Myocyte (in vitro differentiated cells): ENCODE results near the gene ACBD4. TPM values are rescaled to one million over a fixed set of nuclear protein-coding genes. Genes with fewer than 3 reads are reported as not detected.
A peak's percentile ranks its signal among the peaks of the same experiment; 100 is the strongest.

Experiments
- DNase-seq: peaks from one replicate; pipeline ENCODE4 v3.0.0-alpha.2; 2012; ENCODE audit warnings: low read depth
- total RNA-seq: library from RNA; depleted of rRNA; stranded (reverse); fragments of >200 nt; gene quantifications from 2 replicates; pipeline ENCODE4 v1.2.3, GENCODE V29; 2014

Gene ACBD4
- total RNA-seq, 1 donor from 2014 or later, result 6.0 TPM

DNA sequence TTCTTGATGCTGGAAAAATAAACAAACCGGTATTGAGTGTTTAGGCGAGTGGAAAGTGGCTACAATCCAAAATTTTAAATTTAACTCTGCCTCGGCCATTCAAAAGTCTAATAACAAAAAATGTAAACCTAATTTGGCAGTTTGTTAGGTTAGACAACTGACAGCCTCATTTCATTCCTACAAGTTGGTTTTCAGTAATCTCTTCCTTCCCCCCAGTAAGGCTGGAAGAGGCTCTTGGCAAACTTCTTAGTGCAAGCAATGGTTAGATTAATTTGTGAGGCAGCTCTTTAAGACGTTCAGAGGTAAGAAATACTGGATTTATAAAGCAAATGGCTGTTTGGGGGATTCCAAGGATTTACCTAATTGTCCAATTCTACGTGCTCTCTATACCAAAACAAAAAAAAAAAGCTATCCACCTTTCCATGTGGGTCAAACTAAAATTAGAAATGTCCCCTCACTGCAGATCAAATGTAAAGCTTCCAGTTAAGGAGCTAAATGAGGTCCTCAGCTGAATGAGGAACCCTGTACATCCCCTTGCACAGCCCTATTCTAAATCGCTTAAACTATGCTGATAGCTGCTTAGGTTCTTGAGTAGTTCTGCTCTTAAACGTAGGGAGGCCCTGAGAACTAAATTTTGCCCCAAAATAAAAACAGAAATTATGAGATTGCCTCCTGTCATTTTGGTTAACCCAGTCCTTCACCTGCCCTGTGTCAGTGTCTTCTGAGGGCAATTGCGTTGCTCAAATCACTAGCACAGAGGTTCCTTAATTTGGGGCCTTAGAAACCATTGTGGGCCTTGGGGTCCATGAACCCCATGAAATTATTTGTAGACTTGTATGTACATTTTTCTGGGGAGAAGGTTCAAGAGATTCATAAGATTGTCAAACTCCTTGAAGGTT, 15.7 kb downstream of the ACBD4 start:
- no peak for DNase-seq

DNA sequence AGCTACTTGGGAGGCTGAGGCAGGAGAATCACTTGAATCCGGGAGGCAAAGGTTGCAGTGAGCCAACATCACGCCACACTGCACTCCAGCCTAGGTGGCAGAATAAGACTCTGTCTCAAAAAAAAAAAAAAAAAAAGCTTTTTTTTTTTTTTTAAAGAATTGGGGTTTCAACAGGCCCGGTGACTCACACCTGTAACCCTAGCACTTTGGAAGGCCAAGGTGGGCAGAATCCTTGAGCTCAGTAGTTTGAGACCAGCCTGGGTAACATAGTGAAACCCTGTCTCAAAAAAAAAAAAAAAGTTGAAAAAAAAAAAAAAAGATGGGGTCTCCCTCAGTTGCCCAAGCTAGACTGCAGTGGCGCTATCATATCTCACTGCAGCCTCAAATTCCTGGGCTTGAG, 19.5 kb downstream of the ACBD4 start:
- DNase-seq, result no peak

DNA sequence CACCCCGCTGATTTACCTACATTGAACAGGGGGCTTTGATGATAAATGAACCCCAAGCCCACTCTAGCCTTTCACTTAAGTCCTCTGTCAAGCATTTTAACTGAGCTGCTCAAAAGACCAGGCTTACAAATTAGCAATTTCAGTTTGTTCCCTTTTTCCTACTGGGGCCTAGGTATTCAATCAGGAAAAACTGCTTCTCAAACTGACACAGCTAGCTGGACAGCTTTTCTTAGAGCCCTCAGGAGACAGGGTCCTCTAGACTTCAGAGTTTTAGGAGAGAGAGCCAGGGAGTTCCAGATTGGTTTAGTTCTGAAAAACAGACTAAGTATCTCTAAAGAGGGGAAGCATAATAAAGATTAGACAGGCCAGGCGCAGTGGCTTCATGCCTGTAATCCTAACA, 20.0 kb downstream of the ACBD4 start:
- DNase-seq, result no peak

DNA sequence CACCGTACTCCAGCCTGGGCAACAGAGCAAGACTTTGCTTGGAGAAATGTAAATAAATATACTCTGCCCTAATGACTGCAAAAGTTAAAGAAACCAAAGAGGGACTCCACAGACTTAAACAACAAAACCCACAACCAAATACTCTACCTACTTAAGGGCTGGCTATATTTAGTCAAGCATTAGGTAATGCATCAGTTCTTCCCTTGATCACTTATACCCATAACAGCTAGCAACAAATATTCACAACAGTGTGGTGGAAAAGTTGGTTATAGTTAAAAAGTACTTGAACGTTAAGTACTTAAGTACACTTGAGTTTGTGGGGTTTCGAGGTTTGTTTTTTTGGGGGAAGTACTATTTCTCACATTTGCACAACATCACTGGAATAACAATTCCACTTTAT, 20.8 kb downstream of the ACBD4 start:
- no peak for DNase-seq

DNA sequence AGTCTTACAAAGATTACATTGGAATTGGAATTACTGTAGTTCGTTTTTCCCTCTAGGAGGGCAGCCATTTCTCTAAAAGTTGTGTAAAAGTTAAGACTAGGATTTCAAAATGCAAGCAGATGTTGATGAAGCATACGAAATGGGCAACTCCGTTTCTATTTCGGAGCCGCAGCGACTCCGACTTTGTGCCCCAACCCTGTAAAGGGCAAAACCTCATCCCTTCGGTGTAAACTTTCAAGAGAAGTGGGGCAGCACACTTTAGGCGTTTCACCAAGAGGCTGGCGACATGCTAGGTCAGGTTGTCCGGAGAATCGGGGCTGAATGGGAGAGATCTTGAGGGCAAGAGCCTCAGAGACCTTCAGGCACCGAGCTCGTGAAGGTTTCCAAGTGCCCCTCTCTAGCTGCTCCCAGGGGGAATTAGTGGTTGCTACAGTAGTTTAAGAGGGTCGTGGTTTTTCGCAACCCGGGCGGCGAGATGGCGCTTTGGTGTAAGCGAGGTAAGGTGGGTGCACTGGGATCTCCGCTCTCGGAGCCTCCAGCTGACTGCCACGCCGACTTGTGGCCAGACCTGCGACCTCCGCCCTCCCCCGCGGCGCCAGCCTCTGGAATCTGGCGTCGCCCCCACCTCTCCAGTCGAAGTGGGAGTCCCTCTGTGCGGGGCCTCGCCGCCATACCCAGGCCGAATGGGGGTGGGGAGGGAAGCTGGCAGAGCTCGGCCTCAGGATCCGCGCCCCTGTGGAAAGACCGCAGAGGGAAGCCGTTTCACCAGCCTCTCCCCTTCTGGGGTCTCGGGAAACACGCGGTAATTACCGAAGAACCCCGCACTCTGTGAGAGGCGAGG, 25.2 kb downstream of the ACBD4 start:
- DNase-seq, result peak; percentile 87

DNA sequence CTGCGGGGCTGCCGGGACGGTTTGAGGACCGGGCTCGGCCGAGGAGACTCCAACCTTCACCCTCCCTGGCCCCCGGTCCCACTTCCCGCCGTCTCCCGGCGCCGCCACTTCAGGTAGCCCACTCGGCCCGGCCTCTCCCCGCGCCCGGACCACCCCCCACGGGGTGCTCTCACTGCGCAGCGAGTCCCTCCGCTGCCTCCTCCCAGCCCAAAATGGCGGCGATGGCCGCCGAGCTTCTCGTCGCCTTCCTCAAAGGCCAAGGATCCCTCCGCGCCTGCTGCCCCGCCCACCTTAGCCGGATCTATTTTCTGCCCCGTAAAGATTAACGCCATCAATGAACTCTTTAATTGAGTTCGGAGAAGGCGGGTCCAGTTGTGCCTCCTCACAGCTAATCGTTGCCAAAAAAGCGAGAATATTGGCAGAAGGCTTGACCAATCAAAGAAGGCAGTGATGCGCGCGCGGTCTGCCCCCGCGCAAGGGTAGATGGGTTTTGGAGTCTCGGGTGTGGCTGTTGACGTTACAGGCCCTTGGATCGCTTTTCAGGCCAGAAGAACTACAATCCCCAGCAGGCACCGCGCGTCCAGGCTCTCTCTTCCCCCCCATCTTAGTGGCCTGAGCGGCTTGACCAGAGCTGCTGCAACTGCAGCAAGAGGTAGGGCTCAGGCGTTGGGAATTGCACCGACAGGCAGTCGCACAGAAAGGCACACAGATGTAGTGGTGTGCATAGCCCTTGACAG, 26.0 kb downstream of the ACBD4 start, which contains the start of gene HEXIM2:
HEXIM2 (plus strand) TSS at position 588 of the 737 bp plus-strand sequence. CDS start 919 bp downstream, outside the sequence.
- DNase-seq, result peak; percentile 100

DNA sequence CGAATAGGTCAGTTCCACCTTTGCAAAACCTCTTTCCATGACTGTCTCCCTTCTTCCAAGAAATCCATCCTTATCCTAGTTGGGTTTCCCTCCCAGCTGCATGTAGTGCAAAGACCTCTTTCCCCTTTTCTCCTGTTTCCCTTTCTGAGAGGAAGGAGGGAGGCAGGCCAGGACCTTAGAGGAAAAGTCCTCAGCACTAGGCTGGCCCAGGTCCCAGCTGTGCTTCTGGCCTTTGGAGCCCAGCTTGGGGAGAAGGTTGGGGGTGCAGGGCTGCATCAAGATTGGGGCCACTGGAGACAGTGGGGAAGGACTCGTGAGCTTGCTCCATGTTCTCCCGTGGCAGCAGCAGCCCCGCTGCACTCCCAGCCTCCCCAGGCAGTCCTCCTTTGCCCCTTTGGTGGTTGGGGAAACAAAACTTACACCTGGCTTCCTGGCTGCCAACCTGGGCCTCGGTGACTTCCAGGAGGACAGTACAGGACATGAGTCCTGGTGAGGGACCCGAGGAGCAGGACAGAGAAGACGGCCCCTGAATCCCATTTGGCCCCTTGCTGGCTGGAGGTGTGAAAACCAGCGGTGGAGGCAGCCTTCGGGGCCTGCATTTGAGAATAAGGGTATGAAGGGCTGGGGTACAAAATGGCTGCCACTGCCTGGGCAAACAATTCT, 26.7 kb downstream of the ACBD4 start:
- DNase-seq, result no peak

DNA sequence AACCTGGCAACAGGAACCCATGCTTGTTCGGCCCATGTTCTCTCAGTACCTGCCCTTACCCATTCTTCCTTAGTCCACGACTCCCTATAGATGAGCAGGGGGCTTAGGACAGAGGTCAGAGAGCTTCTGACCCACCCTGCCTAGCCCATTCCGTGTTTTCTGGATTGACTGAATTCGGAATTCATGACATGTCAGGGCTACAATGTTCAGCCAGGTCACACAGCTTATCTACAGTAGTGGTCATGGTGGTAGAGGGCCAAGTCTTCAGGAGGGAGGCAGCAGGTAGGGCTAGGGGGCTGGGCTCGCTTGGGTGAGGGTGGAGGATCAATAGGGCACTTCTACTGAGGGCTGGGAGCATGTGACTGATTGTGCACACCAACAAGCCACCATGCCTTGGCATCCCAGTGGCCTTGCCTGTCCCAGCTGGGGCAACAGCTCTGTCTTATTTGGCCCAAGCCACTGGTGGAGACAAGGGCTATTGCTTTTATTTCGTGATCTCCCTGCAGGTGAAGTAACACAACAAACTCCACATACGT, 29.3 kb downstream of the ACBD4 start:
- DNase-seq, result no peak

DNA sequence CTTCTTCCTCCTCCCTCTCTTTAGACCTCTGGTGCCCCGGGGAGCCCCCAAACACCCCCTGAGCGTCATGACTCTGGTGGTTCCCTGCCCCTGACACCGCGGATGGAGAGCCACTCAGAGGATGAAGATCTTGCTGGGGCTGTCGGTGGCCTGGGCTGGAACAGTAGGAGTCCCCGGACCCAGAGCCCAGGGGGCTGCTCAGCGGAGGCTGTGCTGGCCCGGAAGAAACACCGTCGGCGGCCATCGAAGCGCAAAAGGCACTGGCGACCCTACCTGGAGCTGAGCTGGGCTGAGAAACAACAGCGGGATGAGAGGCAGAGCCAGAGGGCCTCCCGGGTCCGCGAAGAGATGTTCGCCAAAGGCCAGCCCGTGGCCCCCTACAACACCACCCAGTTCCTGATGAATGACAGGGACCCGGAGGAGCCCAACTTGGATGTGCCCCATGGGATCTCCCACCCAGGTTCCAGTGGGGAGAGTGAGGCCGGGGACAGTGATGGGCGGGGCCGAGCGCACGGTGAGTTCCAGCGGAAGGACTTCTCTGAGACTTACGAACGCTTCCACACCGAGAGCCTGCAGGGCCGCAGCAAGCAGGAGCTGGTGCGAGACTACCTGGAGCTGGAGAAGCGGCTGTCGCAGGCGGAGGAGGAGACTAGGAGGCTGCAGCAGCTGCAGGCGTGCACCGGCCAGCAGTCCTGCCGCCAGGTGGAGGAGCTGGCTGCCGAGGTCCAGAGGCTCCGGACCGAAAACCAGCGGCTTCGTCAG, 33.7 kb downstream of the ACBD4 start:
- DNase-seq, result no peak

DNA sequence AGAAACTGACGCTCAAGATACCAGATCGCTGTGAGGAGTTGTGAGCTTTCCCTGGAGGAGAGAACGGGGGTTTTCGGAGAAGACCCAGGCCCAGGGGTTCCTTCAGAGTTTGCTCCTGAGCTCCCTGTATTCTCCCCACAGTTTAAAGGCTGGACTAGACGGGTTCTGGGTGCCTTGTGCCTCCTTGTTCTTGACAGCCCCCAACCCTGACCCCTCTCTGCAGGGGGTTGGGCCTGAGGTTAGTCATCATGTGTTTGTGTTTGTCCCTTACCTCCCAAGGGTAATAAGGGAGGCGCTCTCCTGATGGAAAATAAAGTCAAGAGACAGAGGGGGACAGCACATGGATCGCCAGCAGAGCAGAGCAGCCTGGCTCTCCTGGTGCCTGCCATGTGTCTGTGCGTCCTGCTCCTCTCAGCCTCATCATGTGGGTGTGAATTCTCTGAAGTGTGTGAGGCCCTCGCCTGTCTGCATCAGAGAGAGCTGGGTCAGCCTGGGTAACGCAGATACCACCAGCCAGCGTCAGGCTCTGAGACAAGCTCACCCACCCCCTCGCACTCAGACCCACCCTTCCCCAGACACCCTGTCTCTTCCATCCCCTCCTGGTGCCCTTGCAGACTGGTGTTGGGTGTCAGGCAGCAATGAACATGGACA, 34.9 kb downstream of the ACBD4 start:
- DNase-seq, result no peak

DNA sequence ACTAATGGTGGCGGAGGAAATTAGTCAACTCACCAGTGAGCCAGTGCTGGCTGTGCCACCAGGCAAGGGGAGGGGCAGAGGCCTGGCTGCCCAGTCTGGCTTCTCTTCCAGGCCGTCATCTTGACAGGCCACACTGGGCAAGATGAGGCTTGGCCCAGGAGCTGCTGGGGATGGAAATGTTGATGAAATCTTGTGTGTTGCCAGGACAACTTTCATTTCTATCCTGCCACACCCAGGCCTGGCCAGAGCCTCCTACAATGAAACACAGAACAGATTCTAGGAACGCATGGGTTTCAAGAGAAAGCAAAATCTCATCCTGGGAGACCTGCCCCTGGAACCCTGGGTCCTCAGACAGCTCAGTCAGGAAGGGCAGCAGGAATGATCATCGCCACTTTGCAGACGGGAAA, 35.4 kb downstream of the ACBD4 start:
- DNase-seq, result peak; percentile 93

DNA sequence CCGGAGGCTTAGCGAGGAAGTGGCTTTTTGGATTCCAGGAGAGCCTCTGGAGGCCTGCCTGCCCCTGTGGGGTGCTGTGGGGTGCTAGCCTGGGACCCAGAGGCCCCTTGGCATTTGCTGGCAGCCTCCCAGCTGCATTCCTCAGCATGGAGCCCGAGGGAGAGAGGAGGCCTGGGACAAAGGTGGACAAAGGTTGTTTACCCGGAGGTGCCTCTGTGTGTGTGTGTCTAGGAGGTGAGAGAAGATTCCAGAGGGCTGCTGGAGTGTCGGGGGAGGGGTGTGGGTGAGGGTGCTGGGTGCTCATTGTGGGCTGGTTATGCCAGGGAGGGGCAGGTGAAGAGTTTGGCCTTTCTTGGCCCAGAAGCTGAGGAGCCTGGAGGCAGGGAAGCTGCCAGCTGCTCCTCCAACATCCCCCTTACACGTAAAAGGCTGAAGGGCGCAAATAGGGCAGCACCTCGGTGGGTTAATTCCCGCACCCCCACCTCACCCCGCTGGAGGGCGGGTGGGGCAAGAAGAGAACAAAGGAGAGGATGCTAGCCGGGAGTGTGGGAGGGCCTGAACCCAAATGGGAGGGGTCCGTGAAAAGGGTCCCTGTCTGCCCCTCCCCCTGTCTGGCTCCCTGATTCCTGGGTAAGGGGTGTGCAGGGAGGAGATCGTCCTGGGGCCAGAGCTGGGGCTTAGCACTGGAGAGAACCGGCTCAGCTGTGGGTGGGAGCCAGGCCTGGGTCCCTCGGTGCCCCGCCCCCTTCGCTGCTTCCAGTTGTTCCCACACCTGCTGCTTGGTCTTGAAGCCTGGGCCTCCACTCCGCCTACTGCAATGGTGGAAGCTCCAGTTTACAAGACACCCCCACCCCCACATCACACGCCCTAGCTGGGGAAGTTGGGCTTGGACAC, 36.1 kb downstream of the ACBD4 start:
- DNase-seq, result peak; percentile 99

DNA sequence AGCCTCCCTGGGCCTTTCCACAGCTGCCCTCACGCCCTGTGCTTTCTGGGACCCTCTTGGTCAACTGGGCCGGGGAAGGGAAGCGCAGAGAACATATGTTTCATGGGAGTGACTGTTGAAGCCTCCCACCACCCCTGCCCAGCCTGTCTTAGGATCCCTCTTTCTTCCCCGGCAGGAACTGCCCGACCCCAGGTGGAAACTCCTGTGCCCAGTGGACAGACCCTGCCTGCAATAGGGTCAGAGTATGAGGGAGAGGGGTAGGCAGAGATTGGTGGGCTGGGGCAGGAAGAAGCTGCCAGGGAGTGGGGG, 36.7 kb downstream of the ACBD4 start:
- DNase-seq, result no peak

DNA sequence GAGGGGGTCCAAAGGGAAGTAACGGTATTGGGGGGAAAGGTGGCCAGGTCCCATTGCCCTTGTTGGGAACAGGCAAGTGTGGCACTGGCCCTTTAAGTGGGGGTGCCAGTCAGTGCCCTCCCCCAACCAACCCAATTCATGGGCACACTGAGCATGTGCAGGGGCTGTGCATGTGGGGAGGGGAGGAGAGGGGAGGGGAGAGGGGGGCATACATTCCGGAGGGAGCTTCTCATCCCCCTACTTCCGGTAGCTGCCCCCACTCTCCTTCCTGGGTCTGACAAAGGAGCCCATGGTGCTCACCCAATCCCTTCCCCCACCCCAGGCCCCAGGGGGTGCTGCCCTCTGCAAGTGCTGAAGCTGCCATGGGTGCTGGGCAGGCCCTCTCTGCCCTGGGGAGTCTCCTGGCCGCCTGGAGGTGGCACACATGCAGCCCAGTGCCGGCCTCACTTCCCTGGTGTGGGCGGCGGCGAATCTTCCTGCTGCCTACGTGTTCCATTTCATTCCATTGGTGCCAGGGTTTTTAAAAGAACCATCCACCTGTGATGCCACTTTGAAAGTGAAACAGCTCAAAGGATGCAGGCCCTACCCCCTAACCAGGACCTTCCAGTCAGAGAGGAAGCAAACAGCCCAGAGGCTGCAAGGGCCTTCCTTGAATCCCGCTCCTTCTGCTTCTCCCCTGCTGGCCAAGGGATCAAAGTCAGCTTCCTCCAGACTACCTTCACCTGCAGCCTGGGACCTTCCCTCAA, 37.2 kb downstream of the ACBD4 start:
- DNase-seq, result peak; percentile 95

DNA sequence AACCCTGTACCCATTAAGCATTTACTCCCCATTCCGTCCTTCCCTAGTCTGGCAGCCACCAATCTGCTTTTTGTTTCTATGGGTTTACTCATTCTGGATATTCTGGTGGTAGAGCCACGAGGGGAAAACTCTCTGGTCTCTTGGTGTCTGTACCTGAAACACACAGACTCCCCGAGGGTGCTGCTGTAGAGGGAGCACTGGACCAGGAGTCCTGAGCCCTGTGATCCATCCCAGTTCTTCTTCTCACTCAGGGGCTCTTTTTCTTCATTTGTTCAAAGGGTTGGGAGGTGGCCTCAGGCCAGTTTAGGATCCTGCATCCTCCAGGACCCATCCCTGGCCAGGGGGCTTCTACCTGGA, 40.2 kb downstream of the ACBD4 start:
- no peak for DNase-seq

DNA sequence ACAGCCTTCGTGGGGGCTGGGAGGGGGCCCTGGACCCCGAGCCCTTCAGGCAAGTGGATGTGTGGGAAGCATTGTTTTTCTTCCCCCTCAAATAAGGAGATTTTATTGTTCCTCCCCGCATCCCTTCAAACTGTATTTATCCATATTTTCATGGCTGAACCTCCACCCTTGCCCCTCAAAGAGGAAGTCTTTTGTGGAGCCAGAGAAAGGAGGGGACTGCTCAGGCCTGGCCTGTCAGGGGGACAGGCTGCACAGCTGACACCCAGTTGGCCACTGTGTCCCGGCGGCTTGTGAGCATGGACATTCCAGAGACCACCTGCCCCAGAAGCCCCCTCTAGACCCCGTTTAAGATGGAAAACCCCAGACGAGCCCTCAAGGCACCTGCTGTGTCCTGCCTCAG, 42.1 kb downstream of the ACBD4 start:
- no peak for DNase-seq

DNA sequence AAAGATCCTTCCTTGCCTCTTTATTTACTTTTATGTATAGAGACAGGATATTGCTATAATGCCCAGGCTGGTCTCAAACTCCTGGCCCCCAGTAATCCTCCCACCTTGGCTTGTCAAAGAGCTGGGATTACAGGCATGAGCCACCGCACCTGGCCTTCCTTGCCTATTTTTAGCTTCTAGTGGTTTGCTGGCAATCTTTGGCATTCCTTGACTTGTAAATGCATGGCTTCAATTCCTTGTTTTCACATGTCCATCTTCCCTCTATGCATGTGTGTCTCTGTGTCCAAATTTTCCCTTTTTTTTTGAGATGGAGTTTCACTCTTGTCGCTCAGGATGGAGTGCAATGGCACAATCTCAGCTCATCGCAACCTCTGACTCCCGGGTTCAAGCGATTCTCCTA, 48.7 kb downstream of the ACBD4 start:
- DNase-seq, result peak; percentile 53

DNA sequence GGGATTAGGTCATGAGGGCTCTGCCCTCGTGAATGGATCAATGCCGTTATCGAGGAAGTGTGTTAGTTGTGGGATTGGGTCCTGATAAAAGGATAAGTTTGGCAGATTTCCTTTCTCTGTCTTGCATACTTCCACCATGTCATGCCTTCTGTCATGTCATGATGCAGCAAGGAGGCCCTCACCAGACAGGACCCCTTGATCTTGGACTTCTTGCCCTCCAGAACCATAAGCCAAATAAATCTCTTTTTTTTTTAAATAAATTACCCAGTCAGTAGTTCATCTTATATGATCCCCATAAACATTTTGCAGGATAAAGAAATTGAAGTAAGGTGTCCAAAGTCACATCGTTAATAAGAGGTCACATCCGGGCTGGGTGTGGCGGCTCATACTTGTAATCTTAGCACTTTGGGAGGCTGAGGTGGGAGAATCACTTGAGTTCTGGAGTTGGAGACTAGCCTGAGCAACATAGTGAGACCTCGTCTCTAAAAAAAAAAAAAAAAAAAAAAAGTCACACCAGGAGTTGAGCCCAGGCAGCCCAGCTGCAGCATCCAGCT, 51.4 kb downstream of the ACBD4 start:
- DNase-seq, result no peak
